ENCODE measurements around the gene AFG1L.

- TF ChIP-seq SPI1 (IDR thresholded peaks at IDR 0.05; ENCODE audit: borderline replicate concordance, low read depth), result no peak
- TF ChIP-seq CTCF (IDR thresholded peaks at IDR 0.05; ENCODE audit: insufficient read depth, low read length), result no peak
- TF ChIP-seq REST (IDR thresholded peaks at IDR 0.05; ENCODE audit: insufficient replicate concordance, low read depth), result no peak
- TF ChIP-seq POLR2AphosphoS5 (IDR thresholded peaks at IDR 0.05; ENCODE audit: low read depth), result no peak
- TF ChIP-seq GABPA (IDR thresholded peaks at IDR 0.05; ENCODE audit: low read depth), result no peak
Observed at GRCh38 chr6:108362455-108362854, 67.6 kb downstream of the AFG1L start.

Data from HL-60 (cell line).